ENCODE measurements around the gene MAP4K1.

The MAP4K1 gene

DNA sequence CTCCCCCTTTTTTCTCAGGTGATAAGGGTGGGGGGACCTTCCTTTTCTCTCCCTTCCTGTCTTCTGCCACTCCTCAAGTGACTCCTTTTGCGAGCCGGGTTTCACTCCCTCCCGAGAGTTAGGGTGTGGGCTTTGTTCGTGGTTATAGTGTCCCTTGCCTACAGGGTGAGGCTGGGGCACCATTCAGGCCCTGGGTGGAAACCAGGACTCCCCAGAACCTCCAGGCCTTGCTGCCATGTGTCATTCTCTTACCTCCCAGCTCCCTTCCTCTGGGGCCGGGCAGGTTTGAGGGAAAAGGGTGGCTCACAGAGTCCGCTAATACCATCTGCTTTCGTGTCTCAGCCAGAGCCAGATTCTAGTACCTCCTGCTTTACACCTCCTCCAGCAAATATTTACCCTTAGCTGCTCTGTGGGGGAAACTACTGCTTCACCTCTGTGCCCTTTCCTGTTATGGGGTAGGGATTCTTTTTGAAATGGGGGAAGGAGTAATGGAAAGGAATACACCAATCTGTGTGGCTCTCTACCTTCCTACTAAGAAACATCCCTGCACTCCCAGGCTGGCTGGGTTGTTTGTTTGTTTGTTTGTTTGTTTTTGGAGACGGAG is 32.5 kb upstream of the MAP4K1 start:
- 47% methylated on average over 8 of the region's 8 CpGs for WGBS
- Histone ChIP-seq H3K4me1 (ENCODE audit: insufficient read depth, low read length) (peaks cover 49% of the 10 kb centered on the region), H3K36me3 (ENCODE audit: insufficient read depth, low read length) (0 out of 2 replicates have a peak, but pooled peaks cover 8% of the 10 kb centered on the region), H3K27ac (ENCODE audit: low read depth, low read length) (peak overlapping the region; percentile 73; the same call in 1 of the 2 replicates), H3K27me3 (ENCODE audit: insufficient read depth, low read length) (no peaks in the 10 kb centered on the region), H3K4me3 (ENCODE audit: low read length) (peak overlapping the region; percentile 99), H3K9ac (ENCODE audit: low read depth, low read length) (peak overlapping the region; percentile 48; the same call in 1 of the 2 replicates), H3K9me3 (ENCODE audit: insufficient read depth, low read depth, low read length) (no peaks in the 10 kb centered on the region)

DNA sequence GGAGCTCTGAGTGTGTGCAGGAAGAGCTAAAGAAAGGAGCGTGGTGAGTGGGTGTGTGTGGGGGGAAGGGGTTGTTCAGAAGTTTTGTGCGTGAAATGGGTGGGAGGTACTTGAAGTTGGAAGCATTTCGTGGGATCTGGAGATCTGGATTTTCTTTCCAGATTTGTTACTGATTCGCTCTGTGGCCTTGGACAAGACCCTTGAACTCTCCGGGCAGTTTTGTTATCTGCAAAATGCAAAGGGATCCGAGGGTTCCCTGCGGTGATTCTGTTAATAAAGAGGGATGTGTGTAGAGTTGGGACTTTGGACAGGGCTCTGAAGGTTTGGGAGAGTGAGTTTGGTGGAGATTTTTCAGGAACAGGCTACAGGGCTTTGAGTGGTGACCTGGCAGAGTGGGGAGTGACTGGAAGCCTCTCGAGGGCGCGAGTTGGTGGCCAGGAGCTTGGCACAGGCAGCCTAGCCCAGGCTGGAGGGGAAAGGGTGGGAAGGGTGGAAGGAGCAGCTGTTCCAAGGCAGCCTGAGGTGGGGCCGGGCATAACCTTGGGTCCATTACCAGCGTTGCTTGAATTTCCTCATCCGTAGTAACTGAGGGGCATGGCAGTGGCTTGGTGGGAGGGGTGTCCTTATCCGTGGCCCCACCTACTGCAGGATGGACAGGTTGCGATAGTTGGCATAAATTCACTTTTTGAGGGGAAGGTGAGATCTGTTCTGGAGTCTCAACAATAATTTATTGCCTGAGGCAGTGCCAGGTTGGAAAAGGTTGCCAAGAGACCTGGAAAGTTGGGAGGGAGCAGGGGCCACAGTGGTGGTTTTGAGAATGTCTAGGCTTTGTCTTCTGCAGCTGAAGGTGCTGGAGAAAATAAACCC is 31.8 kb upstream of the MAP4K1 start:
- 12% methylated on average over 15 of the region's 15 CpGs for WGBS
- Histone ChIP-seq H3K36me3 (ENCODE audit: insufficient read depth, low read length) (0 out of 2 replicates have a peak, but pooled peaks cover 8% of the 10 kb centered on the region), H3K9ac (ENCODE audit: low read depth, low read length) (peak overlapping the region; percentile 93), H3K27ac (ENCODE audit: low read depth, low read length) (peak overlapping the region; percentile 48), H3K4me3 (ENCODE audit: low read length) (peak overlapping the region; percentile 99), H3K27me3 (ENCODE audit: insufficient read depth, low read length) (no peaks in the 10 kb centered on the region), H3K9me3 (ENCODE audit: insufficient read depth, low read depth, low read length) (no peaks in the 10 kb centered on the region), H3K4me1 (ENCODE audit: insufficient read depth, low read length) (peaks cover 45% of the 10 kb centered on the region)

DNA sequence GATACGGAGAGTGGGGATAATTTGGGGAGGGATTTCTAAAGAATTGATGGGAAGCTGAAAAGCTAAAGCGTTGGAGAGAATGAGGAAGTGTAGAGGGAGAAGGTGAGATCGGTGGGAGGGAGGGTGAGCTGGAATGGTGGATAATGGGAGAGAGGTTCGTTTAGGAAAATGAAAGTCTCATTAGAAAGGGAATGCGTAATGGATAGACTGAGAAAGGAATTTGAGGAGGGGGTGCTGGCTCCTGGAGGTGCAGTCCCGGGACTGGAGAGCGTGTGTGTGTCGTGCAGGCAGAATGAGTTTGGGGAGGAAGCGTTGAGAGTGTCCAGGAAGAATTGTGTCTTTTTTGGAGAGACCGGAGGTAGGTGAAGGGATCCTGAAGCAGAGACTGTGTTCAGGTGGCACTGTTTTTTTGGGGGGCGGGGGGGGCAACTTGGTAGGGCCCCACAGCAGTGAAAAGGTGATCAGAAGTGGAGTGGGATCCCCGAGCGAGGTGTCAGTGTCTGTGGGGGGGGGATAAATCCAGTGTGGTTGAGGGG is 31.1 kb upstream of the MAP4K1 start:
- H3K27ac ChIP-seq (ENCODE audit: low read depth, low read length) = no peak overlapping the region
- no peaks in the 10 kb centered on the region for H3K9me3 ChIP-seq (ENCODE audit: insufficient read depth, low read depth, low read length)
- H3K4me3 ChIP-seq (ENCODE audit: low read length) = peak overlapping the region; percentile 99
- no peaks in the 10 kb centered on the region for H3K27me3 ChIP-seq (ENCODE audit: insufficient read depth, low read length)
- WGBS = 2% methylated on average over 13 of the region's 13 CpGs
- H3K4me1 ChIP-seq (ENCODE audit: insufficient read depth, low read length) = peaks cover 39% of the 10 kb centered on the region
- H3K9ac ChIP-seq (ENCODE audit: low read depth, low read length) = peak overlapping the region; percentile 93
- H3K36me3 ChIP-seq (ENCODE audit: insufficient read depth, low read length) = 0 out of 2 replicates have a peak, but pooled peaks cover 3% of the 10 kb centered on the region

DNA sequence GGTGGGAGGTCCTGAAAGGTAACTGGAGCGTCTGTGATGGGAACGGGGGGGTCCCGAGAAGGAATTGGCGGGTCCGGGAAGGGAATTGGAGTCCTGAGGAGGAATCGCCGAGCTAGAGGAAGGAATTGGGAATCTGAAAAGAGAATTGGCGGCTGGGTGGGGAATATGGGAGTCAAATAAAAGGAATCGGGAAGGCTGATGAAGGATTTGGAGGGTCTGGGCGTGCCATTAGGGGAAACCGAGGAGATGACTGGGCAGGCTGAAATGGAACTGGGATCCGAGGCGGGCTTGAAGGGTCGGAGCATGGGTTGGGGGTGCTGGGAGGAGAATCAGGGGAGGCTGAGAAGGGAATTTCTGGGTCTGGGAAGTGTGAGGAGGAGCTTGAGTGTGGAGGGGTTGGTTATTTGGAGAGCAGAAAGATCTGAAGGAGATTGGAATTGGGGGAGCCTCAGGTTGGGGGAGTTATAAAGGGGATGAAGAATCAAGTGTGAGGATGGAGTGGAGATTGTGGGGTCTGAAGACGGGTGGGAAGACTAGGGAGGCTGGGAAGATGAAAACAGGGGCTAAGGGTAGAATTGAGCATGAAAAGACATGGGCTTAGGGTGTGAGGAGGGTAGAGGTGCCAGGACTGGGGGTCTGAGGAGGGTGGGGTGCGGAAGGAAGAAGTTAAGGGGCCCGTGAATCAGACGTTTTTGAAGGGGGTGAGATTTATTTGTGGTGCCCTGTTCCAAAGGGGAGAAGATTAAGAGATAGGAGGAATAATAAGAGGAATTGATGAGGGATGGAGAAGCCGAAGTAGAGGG is 30.4 kb upstream of the MAP4K1 start:
- no peaks in the 10 kb centered on the region for H3K9me3 ChIP-seq (ENCODE audit: insufficient read depth, low read depth, low read length)
- H3K9ac ChIP-seq (ENCODE audit: low read depth, low read length) = peak overlapping the region; percentile 93
- H3K36me3 ChIP-seq (ENCODE audit: insufficient read depth, low read length) = no peaks in the 10 kb centered on the region
- H3K4me1 ChIP-seq (ENCODE audit: insufficient read depth, low read length) = peaks cover 33% of the 10 kb centered on the region
- peak overlapping the region; percentile 80 for H3K27ac ChIP-seq (ENCODE audit: low read depth, low read length)
- H3K4me3 ChIP-seq (ENCODE audit: low read length) = peak overlapping the region; percentile 99
- H3K27me3 ChIP-seq (ENCODE audit: insufficient read depth, low read length) = no peaks in the 10 kb centered on the region
- under 1% methylated on average over 19 of the region's 19 CpGs for WGBS

DNA sequence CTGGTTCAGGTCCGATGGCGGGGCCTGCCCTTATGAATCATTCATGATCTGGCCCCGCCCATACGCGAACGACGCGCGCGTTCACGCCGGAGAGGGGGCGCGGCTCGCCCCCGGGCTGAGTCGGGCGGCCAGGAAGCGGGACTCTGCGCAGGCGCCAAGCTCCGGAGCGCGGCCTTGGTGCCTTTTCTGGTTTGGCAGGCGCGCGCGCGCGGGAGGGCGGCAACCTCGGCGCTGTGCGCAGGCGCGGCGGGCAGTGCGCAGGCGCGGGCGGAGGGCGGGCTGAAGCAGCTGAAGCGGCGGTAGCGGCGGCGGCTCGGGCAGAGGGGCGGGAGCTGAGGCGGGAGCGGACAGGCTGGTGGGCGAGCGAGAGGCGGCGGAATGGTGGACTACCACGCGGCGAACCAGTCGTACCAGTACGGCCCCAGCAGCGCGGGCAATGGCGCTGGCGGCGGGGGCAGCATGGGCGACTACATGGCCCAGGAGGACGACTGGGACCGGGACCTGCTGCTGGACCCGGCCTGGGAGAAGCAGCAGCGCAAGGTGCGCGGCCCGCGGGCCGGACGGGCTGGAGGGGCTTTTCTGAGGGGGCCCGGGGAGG is 29.7 kb upstream of the MAP4K1 start, which contains the start of gene ACTN4:
ACTN4 (plus strand) TSS at position 282 of the 598 bp plus-strand sequence; CDS start at position 379, 97 bp downstream.
- H3K36me3 ChIP-seq (ENCODE audit: insufficient read depth, low read length) = no peaks in the 10 kb centered on the region
- H3K4me3 ChIP-seq (ENCODE audit: low read length) = peak within 1 kb of the TSS; percentile 99
- peaks cover 28% of the 10 kb centered on the region for H3K4me1 ChIP-seq (ENCODE audit: insufficient read depth, low read length)
- peak within 1 kb of the TSS; percentile 80 for H3K27ac ChIP-seq (ENCODE audit: low read depth, low read length)
- under 1% methylated on average over 77 of the region's 77 CpGs for WGBS
- H3K27me3 ChIP-seq (ENCODE audit: insufficient read depth, low read length) = no peaks in the 10 kb centered on the region
- peak within 1 kb of the TSS; percentile 93 for H3K9ac ChIP-seq (ENCODE audit: low read depth, low read length)
- no peaks in the 10 kb centered on the region for H3K9me3 ChIP-seq (ENCODE audit: insufficient read depth, low read depth, low read length)

DNA sequence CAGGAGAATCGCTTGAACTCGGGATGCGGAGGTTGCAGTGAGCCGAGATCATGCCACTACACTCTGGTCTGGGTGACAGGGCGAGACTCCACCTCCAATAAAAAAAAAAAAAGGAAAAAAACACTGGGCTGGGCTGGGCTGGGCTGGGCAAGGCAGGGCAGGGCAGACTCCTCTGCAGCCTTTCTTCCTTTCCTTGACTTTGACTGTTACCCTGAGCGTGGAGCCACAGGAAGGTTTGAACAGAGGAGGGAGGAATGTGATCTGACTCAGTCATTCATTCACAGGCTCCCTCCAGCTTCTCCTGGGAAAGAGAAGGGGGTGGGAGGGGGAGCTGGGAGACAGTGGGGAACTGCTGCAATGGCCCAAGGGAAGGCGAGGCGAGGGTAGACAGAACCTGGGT is 27.0 kb upstream of the MAP4K1 start:
- Histone ChIP-seq H3K9ac (ENCODE audit: low read depth, low read length) (no peak overlapping the region), H3K4me1 (ENCODE audit: insufficient read depth, low read length) (peaks cover 11% of the 10 kb centered on the region), H3K27ac (ENCODE audit: low read depth, low read length) (no peak overlapping the region), H3K4me3 (ENCODE audit: low read length) (no peak overlapping the region), H3K9me3 (ENCODE audit: insufficient read depth, low read depth, low read length) (no peaks in the 10 kb centered on the region), H3K36me3 (ENCODE audit: insufficient read depth, low read length) (no peaks in the 10 kb centered on the region), H3K27me3 (ENCODE audit: insufficient read depth, low read length) (no peaks in the 10 kb centered on the region)
- 96% methylated on average over 7 of the region's 8 CpGs for WGBS

DNA sequence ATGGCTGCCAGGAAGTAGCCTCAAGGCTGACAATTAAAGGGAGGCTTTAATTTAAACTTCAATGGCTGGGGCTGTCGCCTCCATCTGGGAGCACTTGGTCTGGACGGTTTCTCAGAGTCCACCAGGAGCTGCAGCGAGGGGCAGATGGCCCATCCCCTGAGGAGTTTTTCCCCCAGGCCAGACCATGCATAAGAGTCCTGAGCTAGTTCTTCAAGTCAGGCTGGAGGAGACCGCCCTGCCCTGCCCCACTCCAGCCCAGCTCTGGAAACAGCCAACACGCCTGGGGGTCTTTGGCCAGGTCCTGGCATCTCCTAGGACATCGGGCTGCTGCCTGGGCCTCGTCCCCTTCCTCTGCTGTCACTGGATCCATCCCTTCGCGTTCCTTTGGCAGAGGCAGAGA is 24.4 kb upstream of the MAP4K1 start:
- H3K4me1 ChIP-seq (ENCODE audit: insufficient read depth, low read length) = peaks cover 10% of the 10 kb centered on the region
- 0 out of 2 replicates have a peak, but pooled peaks cover 2% of the 10 kb centered on the region for H3K36me3 ChIP-seq (ENCODE audit: insufficient read depth, low read length)
- H3K9me3 ChIP-seq (ENCODE audit: insufficient read depth, low read depth, low read length) = no peaks in the 10 kb centered on the region
- no peaks in the 10 kb centered on the region for H3K27me3 ChIP-seq (ENCODE audit: insufficient read depth, low read length)
- peak overlapping the region; percentile 49; the same call in 1 of the 2 replicates for H3K27ac ChIP-seq (ENCODE audit: low read depth, low read length)
- 73% methylated on average over 9 of the region's 9 CpGs for WGBS
- no peak overlapping the region for H3K4me3 ChIP-seq (ENCODE audit: low read length)
- H3K9ac ChIP-seq (ENCODE audit: low read depth, low read length) = no peak overlapping the region

DNA sequence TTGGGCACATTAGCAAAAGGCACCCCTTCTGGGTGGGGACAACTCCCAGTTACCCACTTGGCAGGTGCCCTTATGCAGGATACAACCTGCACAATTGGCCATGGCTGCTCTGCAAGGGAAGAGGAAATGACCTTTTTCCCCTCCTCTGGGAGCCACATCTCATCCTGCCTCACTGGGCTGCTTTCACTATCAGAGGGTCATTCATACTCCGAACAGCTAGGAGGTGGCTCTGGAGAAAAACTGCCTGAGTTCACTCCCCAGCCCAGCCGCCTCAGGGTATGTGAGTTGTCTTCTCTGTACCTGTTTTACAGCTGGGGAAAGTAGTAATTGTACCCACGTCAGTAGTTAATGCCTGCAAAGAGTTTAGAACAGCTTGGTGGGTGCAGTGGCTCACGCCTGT is 22.6 kb upstream of the MAP4K1 start:
- H3K4me1 ChIP-seq (ENCODE audit: insufficient read depth, low read length) = peaks cover 10% of the 10 kb centered on the region
- H3K27me3 ChIP-seq (ENCODE audit: insufficient read depth, low read length) = no peaks in the 10 kb centered on the region
- H3K27ac ChIP-seq (ENCODE audit: low read depth, low read length) = no peak overlapping the region
- no peaks in the 10 kb centered on the region for H3K9me3 ChIP-seq (ENCODE audit: insufficient read depth, low read depth, low read length)
- no peak overlapping the region for H3K4me3 ChIP-seq (ENCODE audit: low read length)
- peaks cover 16% of the 10 kb centered on the region for H3K36me3 ChIP-seq (ENCODE audit: insufficient read depth, low read length)
- WGBS = 93% methylated on average over 4 of the region's 4 CpGs
- no peak overlapping the region for H3K9ac ChIP-seq (ENCODE audit: low read depth, low read length)

DNA sequence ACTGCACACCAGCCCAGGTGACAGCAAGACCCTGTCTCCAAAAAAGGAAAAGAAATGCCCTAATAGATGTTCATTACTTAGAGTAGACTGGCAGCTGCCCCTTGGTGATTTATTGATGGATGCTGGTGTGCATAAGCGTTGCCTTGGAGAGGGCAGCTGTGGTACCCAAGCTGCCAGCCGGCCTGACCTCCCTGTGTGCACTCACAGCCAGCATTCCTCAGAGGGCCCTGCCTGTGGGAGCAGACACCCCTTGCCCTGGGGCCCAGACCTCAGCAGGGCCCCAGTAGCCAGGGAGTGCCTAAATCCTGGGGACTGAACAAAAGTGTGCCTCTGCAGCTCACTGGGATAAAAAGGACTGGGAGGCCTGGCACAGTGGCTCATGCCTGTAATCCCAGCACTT is 21.9 kb upstream of the MAP4K1 start:
- Histone ChIP-seq H3K36me3 (ENCODE audit: insufficient read depth, low read length) (peaks cover 23% of the 10 kb centered on the region), H3K4me3 (ENCODE audit: low read length) (no peak overlapping the region), H3K9ac (ENCODE audit: low read depth, low read length) (no peak overlapping the region), H3K4me1 (ENCODE audit: insufficient read depth, low read length) (peaks cover 6% of the 10 kb centered on the region; the same call in 1 of the 2 replicates), H3K27me3 (ENCODE audit: insufficient read depth, low read length) (no peaks in the 10 kb centered on the region), H3K9me3 (ENCODE audit: insufficient read depth, low read depth, low read length) (no peaks in the 10 kb centered on the region), H3K27ac (ENCODE audit: low read depth, low read length) (no peak overlapping the region)
- 94% methylated on average over 2 of the region's 2 CpGs for WGBS

DNA sequence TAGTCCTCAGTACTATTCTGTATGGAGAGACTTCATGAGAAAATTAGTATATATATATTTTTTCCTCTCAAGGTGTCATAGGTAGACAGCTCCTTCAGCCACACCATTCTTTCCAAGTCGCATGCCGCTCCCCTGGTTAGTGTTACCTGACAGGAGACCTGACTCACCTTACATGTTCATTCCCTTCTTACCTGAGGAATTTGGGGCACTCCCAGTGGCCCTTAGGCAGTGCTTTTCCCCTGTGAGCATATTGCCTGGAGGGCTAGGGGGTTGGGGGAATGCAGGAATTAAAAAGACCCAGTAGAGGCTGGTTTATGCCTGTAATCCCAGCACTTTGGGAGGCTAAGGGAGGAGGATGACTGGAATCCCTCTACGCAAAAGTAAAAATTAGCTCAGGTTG is 20.7 kb upstream of the MAP4K1 start:
- no peaks in the 10 kb centered on the region for H3K27me3 ChIP-seq (ENCODE audit: insufficient read depth, low read length)
- H3K9me3 ChIP-seq (ENCODE audit: insufficient read depth, low read depth, low read length) = no peaks in the 10 kb centered on the region
- H3K27ac ChIP-seq (ENCODE audit: low read depth, low read length) = no peak overlapping the region
- no peak overlapping the region for H3K9ac ChIP-seq (ENCODE audit: low read depth, low read length)
- H3K4me3 ChIP-seq (ENCODE audit: low read length) = no peak overlapping the region
- WGBS = 94% methylated on average over 3 of the region's 3 CpGs
- H3K4me1 ChIP-seq (ENCODE audit: insufficient read depth, low read length) = peaks cover 6% of the 10 kb centered on the region; the same call in 1 of the 2 replicates
- H3K36me3 ChIP-seq (ENCODE audit: insufficient read depth, low read length) = peaks cover 27% of the 10 kb centered on the region

All from HUES64 (cell line).